Measurements from ENCODE around the gene PRR19.

- TF ChIP-seq CTCF (IDR thresholded peaks at IDR 0.05) (no peak), POLR2A (IDR thresholded peaks at IDR 0.05) (no peak)
Measured at GRCh38 chr19:42276821-42277220, 25.1 kb upstream of the PRR19 start.

Data from stomach (tissue), 4 donors.